ENCODE measurements around the gene ACE.

ACE gene

GRCh38 chr17:63492940-63493339, 16.1 kb downstream of the ACE start:
- DNase-seq, result no peak

GRCh38 chr17:63493411-63493810, 16.6 kb downstream of the ACE start:
- DNase-seq, result no peak

- peak; percentile 13 for DNase-seq
These were observed 17.6 kb downstream of the ACE start for GRCh38 chr17:63494300-63494928.

GRCh38 chr17:63495491-63495890, 18.6 kb downstream of the ACE start:
- DNase-seq, result no peak

GRCh38 chr17:63496177-63496576, 19.3 kb downstream of the ACE start:
- no peak for DNase-seq

- DNase-seq, result no peak
These were observed 20.0 kb downstream of the ACE start for GRCh38 chr17:63496663-63497400.

GRCh38 chr17:63497708-63498483, 21.0 kb downstream of the ACE start:
- DNase-seq, result no peak

- no peak for DNase-seq
These were observed 21.9 kb downstream of the ACE start for GRCh38 chr17:63498626-63499195.

- no peak for DNase-seq
These were observed 23.9 kb downstream of the ACE start for GRCh38 chr17:63500543-63501390.

- DNase-seq, result no peak
These were observed 26.5 kb downstream of the ACE start for GRCh38 chr17:63503341-63503705.

GRCh38 chr17:63504261-63504660, 27.4 kb downstream of the ACE start:
- no peak for DNase-seq

GRCh38 chr17:63505341-63505740, 28.5 kb downstream of the ACE start:
- DNase-seq, result no peak

GRCh38 chr17:63506627-63507026, 29.8 kb downstream of the ACE start:
- no peak for DNase-seq

- DNase-seq, result no peak
These were observed 34.5 kb downstream of the ACE start for GRCh38 chr17:63511331-63511730.

GRCh38 chr17:63512388-63512787, 35.5 kb downstream of the ACE start:
- DNase-seq, result no peak

GRCh38 chr17:63512896-63513644, 36.2 kb downstream of the ACE start:
- DNase-seq, result no peak

GRCh38 chr17:63514477-63514876, 37.6 kb downstream of the ACE start:
- no peak for DNase-seq

- DNase-seq, result no peak
These were observed 38.1 kb downstream of the ACE start for GRCh38 chr17:63514974-63515373.

GRCh38 chr17:63515426-63515825, 38.6 kb downstream of the ACE start:
- DNase-seq, result no peak

GRCh38 chr17:63516910-63517824, 40.3 kb downstream of the ACE start:
- DNase-seq, result peak; percentile 31

Data from kidney glomerular epithelial cell (primary cell).